Activated T-cell treated with anti-CD3 and anti-CD28 coated beads, Interleukin-2, amount 50 U/mL, for 72 hours (primary cell): ENCODE measurements around the gene DTX1. TPM values are rescaled to one million over a fixed set of nuclear protein-coding genes. Genes with fewer than 3 reads are reported as not detected.

Experiments
- ATAC-seq, 2 donors: fragments of 150-1000 bp; cut with Tn5 transposase; replicated peaks in 1 of 2; 2 replicates each; pipeline ENCODE4 v1.10.0; 2021; ENCODE audit warnings: moderate library complexity in 2 of 2, mild to moderate bottlenecking in 1 of 2
- DNase-seq, 2 donors: peaks; one replicate each; pipeline ENCODE4 v3.0.0; 2021 to 2022; ENCODE audit warnings: mixed read lengths in 1 of 2
- H3K27ac Mint-ChIP-seq: one replicate; pipeline ENCODE4 v1.8.0; 2022; ENCODE audit warnings: mild to moderate bottlenecking, moderate library complexity, mixed read lengths
- H3K27me3 Mint-ChIP-seq: one replicate; pipeline ENCODE4 v1.8.0; 2022; ENCODE audit warnings: low read depth, mixed read lengths
- H3K36me3 Mint-ChIP-seq, 2 donors: one replicate each; pipeline ENCODE4 v1.8.0; 2022; ENCODE audit warnings: mixed read lengths in 2 of 2, mild to moderate bottlenecking in 1 of 2; ENCODE audit not compliant: insufficient read depth in 2 of 2
- H3K4me1 Mint-ChIP-seq: one replicate; pipeline ENCODE4 v1.8.0; 2022; ENCODE audit warnings: low read depth, mixed read lengths
- H3K4me3 Mint-ChIP-seq, 2 donors: one replicate each; pipeline ENCODE4 v1.8.0; 2022; ENCODE audit warnings: mild to moderate bottlenecking in 2 of 2, mixed read lengths in 2 of 2, moderate library complexity in 2 of 2
- H3K9me3 Mint-ChIP-seq, 2 donors: one replicate each; pipeline ENCODE4 v1.8.0; 2022; ENCODE audit warnings: mixed read lengths in 2 of 2
- total RNA-seq, 2 donors: library from RNA; stranded (reverse); gene quantifications; one replicate each; pipeline ENCODE4 v1.2.3, GENCODE V29; 2022

The DTX1 gene
- total RNA-seq, 2 donors from 2014 or later: 17.6 to 18.0 TPM

DNA sequence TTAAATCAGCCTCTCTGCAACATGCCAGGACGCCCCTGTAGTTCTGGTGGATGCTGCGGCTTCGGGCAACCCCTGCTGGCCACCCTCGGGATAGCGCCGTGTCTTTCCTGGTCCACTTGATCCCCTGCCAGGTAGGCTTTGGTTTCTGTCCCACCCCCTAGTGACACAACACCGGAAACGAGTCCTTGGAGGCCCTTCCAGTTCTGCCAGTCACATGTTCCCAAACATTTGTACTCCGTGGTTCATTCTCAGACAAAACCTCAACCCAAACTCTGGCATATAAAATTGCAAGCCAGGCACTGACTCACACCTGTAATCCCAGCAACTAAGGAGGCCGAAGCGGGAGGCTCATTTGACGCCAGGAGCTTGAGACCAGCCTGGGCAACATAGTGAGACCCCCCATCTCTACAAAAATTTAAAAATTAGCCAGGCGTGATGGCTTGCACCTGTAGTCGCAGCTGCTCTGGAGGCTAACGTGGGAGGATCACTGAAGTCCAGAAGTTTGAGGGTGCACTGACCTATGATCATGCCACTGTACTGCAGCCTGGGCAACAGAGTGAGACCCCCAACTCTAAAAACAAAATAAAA is 42.0 kb downstream of the DTX1 start:
- Mint-ChIP-seq H3K27ac (peak overlapping the region; percentile 35), H3K9me3 (no peaks in the 10 kb centered on the region), H3K36me3 (no peaks in the 10 kb centered on the region), H3K4me1 (peaks cover 21% of the 10 kb centered on the region), H3K27me3 (no peaks in the 10 kb centered on the region), H3K4me3 (no peak overlapping the region)
- peak; percentile 72 to 80 for DNase-seq
- peak; percentile 81 for ATAC-seq

DNA sequence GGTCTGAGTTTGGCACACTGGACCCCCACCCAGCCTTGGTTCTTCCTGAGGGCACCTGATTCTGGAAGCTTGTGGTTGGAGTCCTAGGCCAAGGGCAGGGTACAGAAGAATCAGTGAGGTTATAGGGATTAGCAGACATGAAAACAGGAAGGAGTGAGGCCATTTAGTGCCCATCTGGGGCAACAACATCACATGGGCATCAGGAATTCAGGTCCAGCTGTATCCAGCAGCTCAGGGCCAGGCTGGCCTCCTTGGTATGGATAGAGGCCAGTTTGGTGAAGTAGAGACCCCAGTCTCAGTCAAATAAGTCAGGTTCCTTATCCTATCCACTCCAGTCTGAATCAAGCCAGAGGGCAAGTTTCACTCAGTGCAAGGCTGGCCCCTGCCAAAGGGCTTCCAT is 42.8 kb downstream of the DTX1 start:
- Mint-ChIP-seq H3K4me3 (no peak overlapping the region), H3K27me3 (no peaks in the 10 kb centered on the region), H3K9me3 (no peaks in the 10 kb centered on the region), H3K36me3 (no peaks in the 10 kb centered on the region), H3K4me1 (peaks cover 22% of the 10 kb centered on the region), H3K27ac (no peak overlapping the region)
- no peak for ATAC-seq
- no peak for DNase-seq

DNA sequence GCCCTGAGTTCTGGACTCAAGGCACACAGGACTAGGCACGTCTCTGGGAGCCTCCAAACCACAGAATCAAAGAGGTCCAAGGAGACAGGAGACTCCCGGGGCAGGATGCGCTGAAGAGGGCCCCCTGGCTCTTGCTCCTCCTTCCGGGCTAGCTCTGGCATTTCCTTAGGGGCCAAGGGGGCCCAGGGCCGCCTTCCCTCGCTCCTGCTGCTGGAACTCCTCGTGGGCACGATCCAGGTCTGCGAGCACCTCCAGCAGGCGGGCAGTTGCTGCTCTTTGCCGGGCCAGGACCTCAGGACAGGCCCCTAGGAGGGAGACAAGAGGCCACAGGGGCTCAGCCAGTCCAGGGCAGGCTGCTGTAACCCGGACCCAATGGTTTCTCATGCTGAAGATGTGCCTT is 43.2 kb downstream of the DTX1 start:
- H3K9me3 Mint-ChIP-seq: no peaks in the 10 kb centered on the region
- no peaks in the 10 kb centered on the region for H3K27me3 Mint-ChIP-seq
- H3K36me3 Mint-ChIP-seq: no peaks in the 10 kb centered on the region
- peaks cover 22% of the 10 kb centered on the region for H3K4me1 Mint-ChIP-seq
- ATAC-seq (no peak), DNase-seq (no peak)
- no peak overlapping the region for H3K4me3 Mint-ChIP-seq
- H3K27ac Mint-ChIP-seq: no peak overlapping the region

DNA sequence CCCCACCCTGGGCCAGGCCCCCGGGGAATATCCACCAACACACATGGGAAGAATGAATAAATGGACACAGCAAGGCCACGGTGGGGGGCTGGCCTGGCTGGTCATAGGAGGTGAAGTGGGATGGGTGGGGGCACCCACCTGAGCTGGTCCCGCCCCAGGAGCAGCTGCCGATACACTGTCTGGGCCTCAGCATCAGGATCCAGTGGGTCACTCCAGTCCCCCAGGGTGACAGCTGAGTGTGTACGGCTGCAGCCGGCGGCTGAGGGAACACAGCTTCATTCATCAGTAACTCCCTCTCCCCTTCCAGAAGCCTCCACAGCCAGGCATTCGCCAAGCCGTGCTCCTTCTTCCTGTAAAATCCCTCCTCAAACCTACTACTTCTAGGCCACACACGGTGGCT is 45.2 kb downstream of the DTX1 start:
- H3K27me3 Mint-ChIP-seq: no peaks in the 10 kb centered on the region
- H3K27ac Mint-ChIP-seq: no peak overlapping the region
- no peak for DNase-seq
- H3K4me1 Mint-ChIP-seq: peaks cover 26% of the 10 kb centered on the region
- H3K36me3 Mint-ChIP-seq: no peaks in the 10 kb centered on the region
- H3K9me3 Mint-ChIP-seq: no peaks in the 10 kb centered on the region
- no peak for ATAC-seq
- no peak overlapping the region for H3K4me3 Mint-ChIP-seq

DNA sequence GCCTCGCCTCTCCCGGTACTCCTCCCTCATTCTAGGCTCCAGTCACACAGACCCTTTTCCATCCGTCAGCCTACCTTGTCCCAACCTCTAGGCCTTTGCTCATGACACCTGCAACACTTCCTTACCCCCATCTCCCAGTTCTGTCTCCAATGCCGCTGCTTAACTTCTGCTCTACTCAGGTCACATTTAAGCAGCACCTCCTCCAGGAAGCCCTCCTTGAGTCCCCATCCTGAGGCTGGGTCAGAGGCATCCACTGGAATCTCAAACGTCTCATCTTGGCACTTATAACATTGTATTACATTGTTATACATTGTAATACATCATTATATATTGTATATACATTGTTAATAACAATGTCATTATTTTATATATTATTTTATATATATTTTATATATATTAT is 46.3 kb downstream of the DTX1 start:
- no peaks in the 10 kb centered on the region for H3K36me3 Mint-ChIP-seq
- no peak overlapping the region for H3K4me3 Mint-ChIP-seq
- H3K27me3 Mint-ChIP-seq: no peaks in the 10 kb centered on the region
- H3K9me3 Mint-ChIP-seq: no peaks in the 10 kb centered on the region
- H3K4me1 Mint-ChIP-seq: peaks cover 26% of the 10 kb centered on the region
- H3K27ac Mint-ChIP-seq: peak overlapping the region; percentile 9
- ATAC-seq (no peak), DNase-seq (no peak)

DNA sequence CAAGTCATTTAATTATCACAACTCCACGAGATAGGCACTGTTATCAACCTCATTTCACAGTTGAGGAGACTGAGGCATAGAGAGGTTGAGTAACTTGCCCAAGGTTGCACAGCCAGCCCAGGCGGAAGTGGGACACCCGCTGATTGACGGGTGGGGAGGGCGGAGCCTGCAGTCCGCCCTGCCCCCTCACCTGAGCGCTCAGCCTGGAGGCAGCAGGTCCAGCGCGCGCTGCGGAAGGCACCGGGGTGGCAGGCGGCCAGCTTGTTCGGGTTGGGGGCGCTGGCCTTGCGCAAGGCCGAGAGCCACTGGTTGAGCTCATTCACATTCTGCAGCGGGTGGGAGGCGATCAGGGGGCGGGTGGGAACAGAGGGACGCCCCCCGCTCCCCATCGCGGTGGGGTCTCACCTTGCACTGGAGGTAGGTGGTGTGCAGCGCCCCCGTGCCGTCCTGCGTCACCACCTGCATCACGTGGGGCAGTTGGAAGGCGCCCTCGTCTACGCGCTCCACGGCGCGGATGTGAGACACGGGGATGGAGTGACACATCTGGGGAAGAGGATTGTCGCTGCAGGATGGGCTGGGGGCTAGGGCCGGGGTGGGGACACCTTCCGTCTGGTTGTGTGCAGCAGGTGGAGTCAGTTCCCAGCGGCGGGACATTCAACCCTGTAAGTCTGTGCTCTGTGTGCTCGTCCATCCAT is 47.4 kb downstream of the DTX1 start:
- peaks cover 15% of the 10 kb centered on the region for H3K4me1 Mint-ChIP-seq
- H3K27ac Mint-ChIP-seq: no peak overlapping the region
- peak; percentile 91 to 95 for ATAC-seq
- H3K4me3 Mint-ChIP-seq: peak overlapping the region; percentile 78 to 81
- H3K36me3 Mint-ChIP-seq: no peaks in the 10 kb centered on the region
- H3K27me3 Mint-ChIP-seq: no peaks in the 10 kb centered on the region
- DNase-seq: peak; percentile 69 to 78
- H3K9me3 Mint-ChIP-seq: no peaks in the 10 kb centered on the region

DNA sequence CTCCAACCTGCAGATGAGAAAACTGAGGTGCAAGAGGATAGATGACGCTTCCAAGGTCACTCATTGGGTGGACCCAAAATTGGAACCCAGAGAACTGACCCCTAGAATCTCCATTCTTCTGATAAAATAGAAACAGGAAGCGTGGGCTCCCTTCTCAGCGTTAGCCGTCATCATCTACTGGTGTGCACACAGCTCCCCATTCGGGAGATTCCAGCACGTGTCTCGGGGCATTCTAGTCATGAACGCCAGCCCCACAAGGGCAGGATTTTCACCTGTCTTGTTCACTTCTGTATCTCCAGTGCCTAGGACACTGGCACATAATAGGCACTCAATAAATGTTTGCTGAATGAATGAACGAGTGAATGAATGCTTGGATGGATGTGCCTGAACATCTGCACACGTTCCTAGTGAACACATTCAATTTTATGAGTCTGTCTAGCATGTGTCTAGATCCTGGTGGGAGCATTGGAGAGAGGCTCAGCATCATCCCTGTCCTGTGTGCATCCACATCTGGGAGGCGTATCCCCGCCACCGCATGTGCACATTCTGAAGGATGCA is 48.5 kb downstream of the DTX1 start:
- H3K27me3 Mint-ChIP-seq: no peaks in the 10 kb centered on the region
- DNase-seq (no peak), ATAC-seq (no peak)
- H3K4me3 Mint-ChIP-seq: peak overlapping the region; percentile 26 to 29
- H3K4me1 Mint-ChIP-seq: peaks cover 12% of the 10 kb centered on the region
- no peaks in the 10 kb centered on the region for H3K9me3 Mint-ChIP-seq
- H3K27ac Mint-ChIP-seq: no peak overlapping the region
- H3K36me3 Mint-ChIP-seq: no peaks in the 10 kb centered on the region

DNA sequence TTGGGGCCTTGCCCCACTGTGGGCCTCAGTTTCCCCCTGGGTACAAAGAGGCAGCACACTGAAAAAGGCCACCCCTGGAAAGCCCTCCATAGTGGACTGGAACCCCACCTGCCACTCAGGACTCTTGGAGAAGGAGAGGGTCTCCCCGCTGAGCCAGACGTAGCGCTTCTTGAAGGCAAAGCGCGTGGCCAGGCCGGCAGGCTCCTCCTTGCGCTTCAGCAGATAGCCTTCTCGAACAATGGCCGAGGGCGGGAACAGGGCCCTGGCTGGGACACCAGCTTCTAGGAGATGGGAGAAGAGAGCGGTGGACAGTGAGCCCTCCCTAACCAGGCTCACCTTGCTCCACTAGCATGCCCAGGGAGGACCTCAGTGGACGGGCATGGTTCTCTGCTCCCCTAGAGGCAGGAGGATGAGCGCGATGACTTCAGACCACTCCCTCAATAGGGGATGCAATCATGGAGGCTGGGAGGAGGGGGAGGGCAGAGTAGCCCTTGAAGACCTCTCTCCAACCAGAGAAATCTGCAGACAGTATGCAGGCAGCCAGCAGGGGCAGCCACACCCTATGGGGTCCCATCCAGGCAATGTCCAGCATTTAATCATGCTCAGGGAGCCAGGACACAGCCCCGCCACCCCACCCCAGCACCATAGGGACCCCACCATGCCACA is 49.2 kb downstream of the DTX1 start:
- peaks cover 12% of the 10 kb centered on the region for H3K4me1 Mint-ChIP-seq
- H3K27me3 Mint-ChIP-seq: no peaks in the 10 kb centered on the region
- no peak for ATAC-seq
- DNase-seq: no peak
- H3K9me3 Mint-ChIP-seq: no peaks in the 10 kb centered on the region
- H3K36me3 Mint-ChIP-seq: no peaks in the 10 kb centered on the region
- H3K27ac Mint-ChIP-seq: no peak overlapping the region
- no peak overlapping the region for H3K4me3 Mint-ChIP-seq

DNA sequence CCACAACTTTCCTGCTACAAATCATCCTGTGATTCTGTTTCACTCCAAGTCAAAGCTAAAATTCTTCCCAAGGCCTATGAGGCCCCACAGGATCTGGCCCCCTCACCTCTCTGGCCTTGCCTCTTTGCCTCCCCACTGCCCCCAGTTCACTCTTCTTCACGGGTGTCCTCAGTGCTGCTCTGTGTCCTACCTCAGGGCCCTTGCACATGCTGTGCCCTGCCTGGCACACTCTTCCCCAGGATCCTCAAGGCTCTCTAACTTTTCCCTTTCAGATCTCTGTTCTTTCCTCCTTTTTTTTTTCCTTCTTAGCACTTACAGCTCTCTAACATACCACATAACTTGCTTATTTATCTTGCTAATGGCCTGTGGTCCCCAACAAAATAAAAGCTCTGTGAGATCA is 49.8 kb downstream of the DTX1 start:
- Mint-ChIP-seq H3K4me1 (peaks cover 12% of the 10 kb centered on the region), H3K9me3 (no peaks in the 10 kb centered on the region), H3K36me3 (no peaks in the 10 kb centered on the region), H3K27ac (no peak overlapping the region), H3K27me3 (no peaks in the 10 kb centered on the region), H3K4me3 (no peak overlapping the region)
- ATAC-seq: no peak
- DNase-seq: no peak

DNA sequence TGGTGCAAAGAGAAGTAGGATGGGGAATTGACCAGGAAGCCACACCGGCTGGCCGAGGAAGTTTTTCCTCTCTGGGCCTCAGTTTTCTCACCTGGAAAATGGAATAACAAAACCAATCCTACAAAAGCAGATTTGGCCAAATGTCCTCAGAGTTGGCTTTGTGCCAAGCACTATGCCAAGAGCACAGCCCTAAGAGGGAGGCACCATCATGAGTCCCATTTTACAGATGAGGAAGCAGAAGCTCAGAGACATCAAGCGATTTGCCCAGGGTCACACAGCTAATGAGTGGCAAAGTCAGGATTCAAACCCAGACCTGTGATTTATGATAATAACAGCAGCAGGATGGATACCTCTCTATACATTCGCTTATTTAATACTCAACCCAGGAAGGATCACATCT is 51.8 kb downstream of the DTX1 start:
- H3K4me1 Mint-ChIP-seq: peaks cover 12% of the 10 kb centered on the region
- H3K27me3 Mint-ChIP-seq: no peaks in the 10 kb centered on the region
- DNase-seq (no peak), ATAC-seq (no peak)
- no peaks in the 10 kb centered on the region for H3K36me3 Mint-ChIP-seq
- no peak overlapping the region for H3K27ac Mint-ChIP-seq
- no peak overlapping the region for H3K4me3 Mint-ChIP-seq
- H3K9me3 Mint-ChIP-seq: no peaks in the 10 kb centered on the region

DNA sequence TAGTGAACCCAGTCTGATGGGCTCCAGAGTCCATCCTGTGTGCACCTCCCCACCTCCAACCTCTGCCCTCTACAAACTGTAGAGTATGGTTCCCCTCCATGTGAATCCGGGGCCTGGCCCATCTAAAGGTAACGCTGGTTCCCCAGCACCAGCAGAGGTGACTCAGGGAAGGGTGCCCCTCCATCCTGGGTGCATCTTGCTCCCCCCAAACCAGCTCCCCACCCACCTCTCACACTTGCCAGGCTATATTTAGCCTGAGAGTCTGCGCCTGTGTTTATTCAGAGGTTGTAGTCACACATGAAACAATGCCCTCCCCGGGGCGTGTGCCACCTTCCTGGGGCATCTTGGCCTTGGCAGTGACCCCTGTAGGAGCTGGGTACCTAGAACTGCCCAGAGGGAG is 52.8 kb downstream of the DTX1 start:
- Mint-ChIP-seq H3K27ac (no peak overlapping the region), H3K27me3 (no peaks in the 10 kb centered on the region), H3K9me3 (no peaks in the 10 kb centered on the region), H3K36me3 (no peaks in the 10 kb centered on the region), H3K4me3 (no peak overlapping the region), H3K4me1 (peaks cover 3% of the 10 kb centered on the region)
- DNase-seq (no peak), ATAC-seq (no peak)

DNA sequence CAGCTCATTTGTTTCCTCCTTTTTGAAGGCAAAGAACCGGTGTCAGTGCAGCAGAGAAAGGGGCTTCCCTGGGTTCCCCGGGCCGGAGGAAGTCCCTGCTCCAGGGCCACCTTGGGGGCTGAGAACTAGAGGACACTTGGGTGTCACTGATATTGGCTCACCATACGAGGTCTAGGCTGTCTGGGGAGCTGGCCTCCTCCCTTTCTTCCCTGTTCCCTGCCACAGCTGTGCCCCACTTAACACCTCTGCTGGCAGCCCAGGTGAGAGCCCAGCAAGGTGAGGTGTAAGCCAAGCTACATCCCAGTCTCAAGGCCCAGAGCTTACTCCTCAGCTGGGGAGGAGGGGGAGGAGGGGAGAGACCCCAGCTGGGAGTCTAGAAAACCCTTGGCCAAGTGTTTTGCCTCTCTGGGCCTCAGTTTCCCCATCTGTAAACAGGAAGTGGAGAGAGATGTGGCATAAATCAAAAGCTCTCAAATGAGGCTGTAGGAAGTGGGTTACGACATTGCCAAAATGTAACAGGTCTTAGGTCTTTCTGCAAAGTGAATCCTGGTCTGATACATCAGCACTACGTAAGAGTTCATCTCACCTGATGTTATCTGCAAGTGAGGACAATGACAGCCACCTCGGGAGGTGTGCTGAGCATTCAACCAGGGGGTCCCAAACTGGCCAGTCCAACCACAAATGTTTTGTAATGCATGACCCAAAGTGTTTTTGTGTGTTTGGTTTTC is 53.5 kb downstream of the DTX1 start:
- Mint-ChIP-seq H3K27me3 (no peaks in the 10 kb centered on the region), H3K36me3 (no peaks in the 10 kb centered on the region), H3K27ac (no peak overlapping the region), H3K4me3 (no peak overlapping the region), H3K9me3 (no peaks in the 10 kb centered on the region), H3K4me1 (peaks cover 1% of the 10 kb centered on the region)
- DNase-seq (no peak), ATAC-seq (peak in 1 of 2 donors; percentile 22)

DNA sequence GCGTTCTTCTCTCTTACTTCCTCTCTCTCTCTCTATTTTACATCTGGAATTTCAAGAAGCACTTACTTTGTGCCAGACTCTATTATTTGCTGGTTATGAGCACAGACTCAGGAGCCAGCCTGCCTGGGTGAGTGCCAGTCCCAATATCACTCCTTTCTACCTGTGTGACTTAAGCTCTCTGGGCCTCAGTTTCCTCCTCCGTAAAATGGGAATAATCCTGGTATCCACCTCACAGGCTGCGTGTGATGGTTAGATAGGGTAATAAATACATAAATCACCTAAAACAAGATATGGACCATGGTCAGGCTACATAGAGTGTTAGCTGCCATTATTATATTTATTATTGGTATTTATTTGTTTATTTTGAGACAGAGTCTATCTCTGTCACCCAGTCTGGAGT is 54.7 kb downstream of the DTX1 start:
- Mint-ChIP-seq H3K4me3 (no peak overlapping the region), H3K27ac (no peak overlapping the region), H3K9me3 (no peaks in the 10 kb centered on the region), H3K36me3 (no peaks in the 10 kb centered on the region), H3K27me3 (no peaks in the 10 kb centered on the region), H3K4me1 (no peaks in the 10 kb centered on the region)
- DNase-seq (no peak), ATAC-seq (no peak)
